A673 (cell line): ENCODE measurements around the gene RNF123. TPM values are rescaled to one million over a fixed set of nuclear protein-coding genes. Genes with fewer than 3 reads are reported as not detected.

ENCODE experiments used
- BruUV-seq: library from RNA; stranded (reverse); fragments of 400-500 nt; replicated peaks from 2 replicates; lab custom pipeline; 2021; lab: Mats Ljungman, UMichigan
- CTCF ChIA-PET: fragments of 300-600 bp; sonication (Branson Sonifier 250); formaldehyde crosslinking; loops from one replicate; lab custom pipeline; 2022; ENCODE audit warnings: antibody characterized with exemption; lab: Charles Lee
- POLR2A ChIA-PET: fragments of 300-600 bp; sonication (Branson Sonifier 250); formaldehyde crosslinking; loops from one replicate; lab custom pipeline; 2022; ENCODE audit warnings: antibody characterized with exemption; ENCODE audit not compliant: low non-redundant PET; lab: Charles Lee
- DNase-seq: peaks from one replicate; pipeline ENCODE4 v3.0.0-alpha.2; 2015; ENCODE audit warnings: low spot score
- H3K27ac ChIP-seq: fragments of 200-600 bp; sonication (generic); 2 replicates; pipeline ENCODE4 v1.5.1; 2016; ENCODE audit warnings: mixed run types, low read depth, mild to moderate bottlenecking, mixed read lengths, antibody characterized with exemption, low read length; ENCODE audit not compliant: poor library complexity, severe bottlenecking
- H3K27me3 ChIP-seq: fragments of 200-600 bp; sonication (generic); replicated peaks from 2 replicates; pipeline ENCODE4 v1.6.1; 2017; ENCODE audit warnings: mixed run types, low read depth, mild to moderate bottlenecking, mixed read lengths, antibody characterized with exemption, low read length; ENCODE audit not compliant: insufficient read depth, poor library complexity
- H3K36me3 ChIP-seq: fragments of 200-600 bp; sonication (generic); 2 replicates; pipeline ENCODE4 v1.6.1; 2016; ENCODE audit warnings: mixed run types, mild to moderate bottlenecking, mixed read lengths, antibody characterized with exemption, low read length; ENCODE audit not compliant: insufficient read depth, poor library complexity, severe bottlenecking
- H3K4me1 ChIP-seq: fragments of 200-600 bp; sonication (generic); 2 replicates; pipeline ENCODE4 v1.6.1; 2017; ENCODE audit warnings: mixed run types, mild to moderate bottlenecking, mixed read lengths, antibody characterized with exemption, low read length; ENCODE audit not compliant: insufficient read depth, poor library complexity, severe bottlenecking
- H3K4me3 ChIP-seq: fragments of 200-600 bp; sonication (generic); 2 replicates; pipeline ENCODE4 v1.5.1; 2016; ENCODE audit warnings: low read depth, mixed run types, mild to moderate bottlenecking, mixed read lengths, low read length; ENCODE audit not compliant: poor library complexity, severe bottlenecking
- H3K9me3 ChIP-seq: fragments of 200-600 bp; sonication (generic); 2 replicates; pipeline ENCODE4 v1.6.1; 2016; ENCODE audit warnings: mixed run types, low read depth, mild to moderate bottlenecking, mixed read lengths, antibody characterized with exemption, low read length; ENCODE audit not compliant: poor library complexity, severe bottlenecking
- CTCF ChIP-seq: fragments of 300-800, 200-600 bp; sonication (generic); conservative IDR thresholded peaks from 2 replicates; pipeline ENCODE4 v1.5.1; 2017; ENCODE audit warnings: low read depth, mild to moderate bottlenecking, antibody characterized with exemption, low read length, moderate library complexity, mixed read lengths
- EZH2 ChIP-seq: fragments of 200-600 bp; sonication (generic); IDR thresholded peaks from 2 replicates; pipeline ENCODE4 v1.6.1; 2017; ENCODE audit warnings: borderline replicate concordance, low read depth, mild to moderate bottlenecking, mixed read lengths, antibody characterized with exemption, low read length; ENCODE audit not compliant: poor library complexity, severe bottlenecking
- intact Hi-C: fragments of 100-400 bp; cut with micrococcal nuclease; formaldehyde crosslinking; loops from one replicate; pipeline ENCODE4 v1.10.0; 2022; ENCODE audit not compliant: unreplicated experiment
- total RNA-seq: library from RNA; stranded (reverse); gene quantifications from 2 replicates; pipeline ENCODE4 v1.2.3, GENCODE V29; 2021

RNF123 gene
- total RNA-seq, 1 experiment from 2014 or later, result 31.5 TPM

- CTCF ChIA-PET, result no interaction called here
- no peak for DNase-seq
- no TSS peak for BruUV-seq
Measured at GRCh38 chr3:49756036-49756435, 66.7 kb downstream of the RNF123 start.

GRCh38 chr3:49757197-49757596 is 67.8 kb downstream of the RNF123 start:
- ChIA-PET CTCF (no interaction called here), POLR2A (no interaction called here)
- no TSS peak for BruUV-seq
- Histone ChIP-seq H3K36me3 (no peaks in the 10 kb centered on the region), H3K27me3 (no peaks in the 10 kb centered on the region), H3K4me3 (no peak overlapping the region), H3K9me3 (no peaks in the 10 kb centered on the region), H3K27ac (no peak overlapping the region), H3K4me1 (no peaks in the 10 kb centered on the region)
- TF ChIP-seq CTCF (no peak), EZH2 (no peak)
- DNase-seq, result no peak
- intact Hi-C loops, result no loop called here

More at GRCh38 chr3:49756036-49756435, 66.7 kb downstream of the RNF123 start:
- Histone ChIP-seq H3K9me3 (no peaks in the 10 kb centered on the region), H3K4me3 (no peak overlapping the region), H3K27ac (no peak overlapping the region), H3K4me1 (no peaks in the 10 kb centered on the region), H3K27me3 (no peaks in the 10 kb centered on the region), H3K36me3 (no peaks in the 10 kb centered on the region)
- TF ChIP-seq CTCF, result no peak
- no peak for TF ChIP-seq EZH2
- intact Hi-C loops, result no loop called here
- POLR2A ChIA-PET, result no interaction called here

- H3K4me1 ChIP-seq, result no peaks in the 10 kb centered on the region
- ChIA-PET CTCF (no interaction called here), POLR2A (no interaction called here)
- DNase-seq, result no peak
- H3K27me3 ChIP-seq, result no peaks in the 10 kb centered on the region
- no peak overlapping the region for H3K27ac ChIP-seq
- no TSS peak for BruUV-seq
- no peak for TF ChIP-seq CTCF
- no peaks in the 10 kb centered on the region for H3K36me3 ChIP-seq
- H3K9me3 ChIP-seq, result no peaks in the 10 kb centered on the region
- H3K4me3 ChIP-seq, result no peak overlapping the region
- intact Hi-C loops, result no loop called here
Measured at GRCh38 chr3:49759226-49759625, 69.9 kb downstream of the RNF123 start.
